GM12801 (cell line): ENCODE data around the gene MYBL2.

Source experiments
- TF ChIP-seq, protein P1 (sequence below): IDR thresholded peaks from one replicate; pipeline ENCODE4 v1.5.1; 2011; ENCODE audit warnings: control low read depth; ENCODE audit not compliant: insufficient read length; ENCODE audit errors: extremely low read depth

Gene MYBL2

DNA sequence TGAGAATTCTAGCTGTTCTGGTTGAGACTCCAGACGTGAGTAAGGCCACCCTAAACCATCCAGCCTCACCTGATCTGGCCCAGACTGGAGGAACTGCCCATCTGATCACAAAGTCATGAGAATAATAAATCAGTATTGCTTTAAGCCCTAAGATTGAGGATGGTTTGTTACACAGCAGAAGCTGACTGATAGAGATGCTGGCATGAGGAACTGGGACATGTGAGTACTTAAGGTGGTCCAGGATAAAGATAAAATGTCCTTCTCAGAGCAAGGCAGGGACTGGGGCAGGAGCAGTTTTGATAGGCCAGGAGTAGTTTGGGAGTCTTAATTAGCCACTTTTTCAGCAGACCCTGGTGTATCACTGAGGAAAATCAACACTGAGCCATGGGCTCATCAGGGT, 53.1 kb downstream of the MYBL2 start:
- TF ChIP-seq, protein P1, sequence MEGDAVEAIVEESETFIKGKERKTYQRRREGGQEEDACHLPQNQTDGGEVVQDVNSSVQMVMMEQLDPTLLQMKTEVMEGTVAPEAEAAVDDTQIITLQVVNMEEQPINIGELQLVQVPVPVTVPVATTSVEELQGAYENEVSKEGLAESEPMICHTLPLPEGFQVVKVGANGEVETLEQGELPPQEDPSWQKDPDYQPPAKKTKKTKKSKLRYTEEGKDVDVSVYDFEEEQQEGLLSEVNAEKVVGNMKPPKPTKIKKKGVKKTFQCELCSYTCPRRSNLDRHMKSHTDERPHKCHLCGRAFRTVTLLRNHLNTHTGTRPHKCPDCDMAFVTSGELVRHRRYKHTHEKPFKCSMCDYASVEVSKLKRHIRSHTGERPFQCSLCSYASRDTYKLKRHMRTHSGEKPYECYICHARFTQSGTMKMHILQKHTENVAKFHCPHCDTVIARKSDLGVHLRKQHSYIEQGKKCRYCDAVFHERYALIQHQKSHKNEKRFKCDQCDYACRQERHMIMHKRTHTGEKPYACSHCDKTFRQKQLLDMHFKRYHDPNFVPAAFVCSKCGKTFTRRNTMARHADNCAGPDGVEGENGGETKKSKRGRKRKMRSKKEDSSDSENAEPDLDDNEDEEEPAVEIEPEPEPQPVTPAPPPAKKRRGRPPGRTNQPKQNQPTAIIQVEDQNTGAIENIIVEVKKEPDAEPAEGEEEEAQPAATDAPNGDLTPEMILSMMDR = no peak

DNA sequence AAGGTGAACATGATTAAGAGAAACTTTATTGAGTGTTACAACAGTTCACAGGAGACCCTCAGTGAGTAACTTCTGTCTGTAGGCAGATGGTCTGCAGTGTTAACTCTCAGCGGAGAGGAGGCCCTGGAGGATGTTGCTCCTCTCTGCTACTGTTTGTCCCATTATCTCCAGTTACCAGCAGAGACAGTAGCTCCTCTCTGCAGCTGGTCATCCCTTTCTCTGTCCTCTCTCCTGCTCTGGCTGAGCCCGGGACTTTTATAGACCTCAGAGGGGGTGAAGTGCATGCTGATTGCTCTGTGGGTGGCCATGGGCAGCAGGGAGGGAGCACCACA, 54.1 kb downstream of the MYBL2 start:
- TF ChIP-seq, protein P1 = no peak

DNA sequence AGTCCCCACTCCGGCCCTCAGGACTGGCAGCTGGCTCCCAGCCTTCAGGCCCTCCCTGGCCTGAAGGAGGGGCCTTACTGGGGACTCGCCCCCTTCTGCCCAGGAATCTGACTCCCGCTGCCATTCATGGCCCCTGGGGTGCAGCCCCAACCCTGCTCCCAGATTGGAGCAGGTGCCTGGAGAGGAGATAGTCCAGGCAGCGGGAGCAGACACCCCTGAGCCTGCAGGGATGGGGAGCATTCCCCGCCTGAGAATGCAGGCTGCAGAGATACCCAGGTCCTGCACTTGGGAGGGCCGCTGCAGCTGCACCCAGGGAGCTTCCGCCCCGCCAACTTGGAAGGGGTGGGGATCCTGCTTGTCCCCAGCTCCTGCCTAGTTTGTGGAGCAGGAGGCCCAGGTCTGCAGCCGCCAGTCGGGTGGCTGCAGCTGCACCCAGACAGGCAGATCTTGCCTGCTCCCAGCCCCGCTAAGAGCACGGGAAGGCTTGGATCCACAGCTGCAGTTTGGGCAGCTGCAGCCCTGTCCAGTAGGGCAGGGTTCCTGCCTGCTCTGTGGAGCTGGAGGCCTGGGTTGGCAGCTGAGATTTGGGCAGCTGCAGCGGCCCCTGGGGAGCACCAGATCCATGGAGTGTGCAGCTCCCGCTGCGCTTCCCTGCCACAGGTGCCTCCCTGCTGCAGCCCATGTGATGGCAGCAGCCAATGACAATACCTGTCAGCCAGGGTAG, 54.7 kb downstream of the MYBL2 start:
- TF ChIP-seq, protein P1 = no peak

DNA sequence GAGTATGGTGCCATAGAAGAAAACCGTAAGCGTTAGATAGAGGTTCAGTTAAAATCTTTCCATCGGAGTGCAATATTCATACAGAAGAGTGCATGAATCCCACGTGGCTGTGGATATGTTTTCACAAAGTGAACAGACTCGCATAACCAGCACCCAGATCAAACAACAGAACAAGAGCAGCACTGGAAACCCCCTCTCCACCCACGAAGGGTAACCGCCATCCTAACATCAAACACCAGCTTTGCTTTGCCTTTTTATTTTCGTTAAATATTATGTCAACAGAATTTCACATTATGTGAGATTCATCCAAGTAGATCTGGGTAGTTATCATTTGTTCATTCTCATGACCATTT, 55.2 kb downstream of the MYBL2 start:
- TF ChIP-seq, protein P1 = no peak

DNA sequence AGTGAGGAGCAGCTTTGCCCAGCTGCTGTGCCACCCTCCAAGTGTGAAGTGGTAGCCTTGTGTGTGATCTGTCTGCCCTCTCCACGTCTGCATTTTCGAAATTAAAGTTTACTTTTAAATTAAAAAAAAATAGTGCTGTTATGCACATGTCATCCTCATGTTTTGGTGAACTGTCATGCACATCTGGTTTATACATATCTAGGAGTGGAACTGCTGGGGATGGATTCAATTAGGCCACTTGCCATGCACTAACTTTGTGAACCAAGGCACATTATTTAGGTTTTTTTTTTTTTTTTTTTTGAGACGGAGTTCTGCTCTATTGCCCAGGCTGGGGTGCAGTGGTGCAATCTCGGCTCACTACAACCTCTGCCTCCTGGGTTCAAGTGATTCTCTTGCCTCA, 56.3 kb downstream of the MYBL2 start:
- TF ChIP-seq, protein P1 = no peak

DNA sequence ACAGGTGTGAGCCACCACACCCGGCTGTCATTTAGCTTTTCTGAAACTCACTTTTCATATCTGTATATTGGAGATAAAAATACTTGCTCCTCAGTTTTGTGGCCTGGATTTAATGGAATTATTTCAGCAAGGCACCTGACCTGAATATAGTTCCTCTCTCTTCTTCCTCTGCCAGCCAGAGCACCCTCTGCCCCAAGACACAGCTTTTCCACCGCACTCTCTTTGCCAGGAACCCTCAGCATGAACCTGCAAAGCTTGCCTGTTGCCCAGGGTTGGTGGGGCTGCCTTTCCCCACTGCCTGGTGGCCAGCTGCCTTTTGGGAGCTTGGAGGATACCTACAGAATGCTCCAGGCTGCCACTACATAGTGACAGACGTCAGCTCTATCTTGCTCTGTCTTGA, 56.8 kb downstream of the MYBL2 start:
- TF ChIP-seq, protein P1 = no peak

DNA sequence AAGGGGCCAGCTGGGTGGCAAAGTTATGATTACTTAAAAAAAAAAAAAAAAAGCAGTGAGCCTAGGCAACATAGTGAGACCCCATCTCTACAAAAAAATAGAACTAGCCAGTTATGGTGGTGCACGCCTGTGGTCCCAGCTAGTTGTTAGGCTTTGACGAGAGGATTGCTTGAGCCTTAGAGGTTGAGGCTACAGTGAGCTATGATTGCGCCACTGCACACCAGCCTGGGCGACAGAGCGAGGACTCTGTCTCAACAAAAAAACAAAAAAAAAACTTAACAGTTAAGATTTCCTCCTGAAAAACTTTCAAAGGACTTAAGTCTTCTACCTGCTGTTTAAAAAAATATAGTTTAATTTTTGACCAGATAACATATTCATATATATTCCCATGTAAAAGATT, 57.5 kb downstream of the MYBL2 start:
- TF ChIP-seq, protein P1 = no peak
